Mesendoderm (in vitro differentiated cells): ENCODE results near the gene APOBEC3B.
A peak's percentile ranks its signal among the peaks of the same experiment; 100 is the strongest.

Experiments used
- DNase-seq: peaks from one replicate; pipeline ENCODE4 v3.0.0; 2013
- H2AK5ac ChIP-seq: 2 replicates; pipeline ENCODE4 v1.6.1; 2013; ENCODE audit warnings: low read length, inconsistent platforms
- H2BK120ac ChIP-seq: 2 replicates; pipeline ENCODE4 v1.6.1; 2013; ENCODE audit warnings: low read depth, mild to moderate bottlenecking, low read length, moderate library complexity, mixed read lengths
- H2BK15ac ChIP-seq: replicated peaks from 2 replicates; pipeline ENCODE4 v1.6.1; 2013; ENCODE audit warnings: low read depth, mild to moderate bottlenecking, moderate library complexity
- H2BK5ac ChIP-seq: 2 replicates; pipeline ENCODE4 v1.6.1; 2013; ENCODE audit warnings: low read length, inconsistent platforms
- H3K18ac ChIP-seq: 2 replicates; pipeline ENCODE4 v1.6.1; 2013; ENCODE audit warnings: mild to moderate bottlenecking, low read length, mixed read lengths
- H3K23ac ChIP-seq: one replicate; pipeline ENCODE4 v1.6.1; 2013; ENCODE audit warnings: low read length
- H3K27ac ChIP-seq: 2 replicates; pipeline ENCODE4 v1.5.1; 2013; ENCODE audit warnings: low read depth, mild to moderate bottlenecking, inconsistent platforms, low read length, moderate library complexity
- H3K27me3 ChIP-seq: 2 replicates; pipeline ENCODE4 v1.6.1; 2013; ENCODE audit warnings: low read length, control low read depth, mild to moderate bottlenecking, inconsistent platforms; ENCODE audit not compliant: insufficient read depth, poor library complexity
- H3K36me3 ChIP-seq: 2 replicates; pipeline ENCODE4 v1.6.1; 2013; ENCODE audit warnings: low read length, inconsistent platforms; ENCODE audit not compliant: control insufficient read depth, insufficient read depth
- H3K4ac ChIP-seq: one replicate; pipeline ENCODE4 v1.6.1; 2013; ENCODE audit warnings: low read depth, mild to moderate bottlenecking, low read length, moderate library complexity
- H3K4me1 ChIP-seq: 2 replicates; pipeline ENCODE4 v1.6.1; 2013; ENCODE audit warnings: low read depth, low read length, inconsistent platforms; ENCODE audit not compliant: control insufficient read depth
- H3K4me2 ChIP-seq: 2 replicates; pipeline ENCODE4 v1.6.1; 2013; ENCODE audit warnings: low read length
- H3K4me3 ChIP-seq: 2 replicates; pipeline ENCODE4 v1.5.1; 2013; ENCODE audit warnings: mild to moderate bottlenecking, low read length
- H3K56ac ChIP-seq: one replicate; pipeline ENCODE4 v1.6.1; 2013; ENCODE audit warnings: low read length
- H3K79me1 ChIP-seq: 2 replicates; pipeline ENCODE4 v1.6.1; 2013; ENCODE audit warnings: low read length, inconsistent platforms
- H3K79me2 ChIP-seq: 2 replicates; pipeline ENCODE4 v1.6.1; 2013; ENCODE audit warnings: mild to moderate bottlenecking, low read length; ENCODE audit not compliant: control insufficient read depth, insufficient read depth
- H3K9ac ChIP-seq: 2 replicates; pipeline ENCODE4 v1.6.1; 2013; ENCODE audit warnings: low read length, inconsistent platforms
- H4K5ac ChIP-seq: one replicate; pipeline ENCODE4 v1.6.1; 2013; ENCODE audit warnings: low read length
- H4K8ac ChIP-seq: one replicate; pipeline ENCODE4 v1.6.1; 2013; ENCODE audit warnings: low read depth, mild to moderate bottlenecking, control low read depth, low read length, moderate library complexity
- WGBS: extraction: QIAGEN DNeasy Blood & Tissue Kit; methylation state at CpG from one replicate; pipeline ENCODE4 v1.1.7; 2013; ENCODE audit warnings: low lambda C conversion rate, missing lambda C conversion rate; ENCODE audit not compliant: insufficient coverage; ENCODE audit errors: extremely low coverage; 5-methylcytosine and 5-hydroxymethylcytosine counted together

APOBEC3B gene

GRCh38 chr22:38952281-38952993 lies 29.7 kb upstream of the APOBEC3B start:
- no peaks in the 10 kb centered on the region for H3K79me2 ChIP-seq
- H3K56ac ChIP-seq = no peak overlapping the region
- H2BK5ac ChIP-seq = no peak overlapping the region
- H3K4me3 ChIP-seq = no peak overlapping the region
- no peak overlapping the region for H3K18ac ChIP-seq
- H4K5ac ChIP-seq = no peak overlapping the region
- H3K4me1 ChIP-seq = no peaks in the 10 kb centered on the region
- H3K4ac ChIP-seq = no peak overlapping the region
- no peak overlapping the region for H2AK5ac ChIP-seq
- no peak overlapping the region for H3K23ac ChIP-seq
- no peak overlapping the region for H2BK15ac ChIP-seq
- H3K36me3 ChIP-seq = no peaks in the 10 kb centered on the region
- H3K9ac ChIP-seq = no peak overlapping the region
- H3K27me3 ChIP-seq = no peaks in the 10 kb centered on the region
- H3K4me2 ChIP-seq = no peak overlapping the region
- no peak overlapping the region for H2BK120ac ChIP-seq
- no peak overlapping the region for H3K27ac ChIP-seq
- WGBS = no CpG with 5 or more reads among the region's 12 CpGs
- H4K8ac ChIP-seq = no peak overlapping the region
- H3K79me1 ChIP-seq = no peaks in the 10 kb centered on the region
- no peak for DNase-seq

DNA sequence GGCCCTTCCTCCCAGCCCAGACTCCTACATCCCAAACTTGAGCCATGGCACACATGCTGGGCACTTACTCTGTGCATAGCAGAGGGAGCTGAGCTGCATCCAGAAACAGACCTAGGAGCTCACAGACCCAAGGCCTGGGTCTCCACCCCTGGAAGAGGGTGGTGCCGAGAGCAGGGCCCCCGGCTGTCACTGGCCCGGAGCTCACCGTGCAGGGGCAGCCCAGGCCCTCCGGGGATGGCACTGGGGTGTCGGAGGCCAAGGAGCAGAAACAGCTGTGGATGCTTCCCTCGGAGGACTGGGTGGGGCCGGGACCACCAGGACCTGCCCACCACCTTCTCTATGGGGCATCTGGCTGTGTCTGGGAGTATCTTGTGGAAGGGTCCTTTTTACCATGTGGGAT lies 29.1 kb upstream of the APOBEC3B start:
- Histone ChIP-seq H3K23ac (no peak overlapping the region), H4K8ac (no peak overlapping the region), H3K56ac (no peak overlapping the region), H3K79me1 (no peaks in the 10 kb centered on the region), H4K5ac (no peak overlapping the region), H2BK120ac (no peak overlapping the region), H3K79me2 (no peaks in the 10 kb centered on the region), H3K4me3 (no peak overlapping the region), H3K4me1 (no peaks in the 10 kb centered on the region), H3K4ac (no peak overlapping the region), H3K27me3 (no peaks in the 10 kb centered on the region), H3K36me3 (no peaks in the 10 kb centered on the region), H3K18ac (no peak overlapping the region), H3K27ac (no peak overlapping the region), H2BK15ac (no peak overlapping the region), H2AK5ac (no peak overlapping the region), H3K9ac (no peak overlapping the region), H2BK5ac (no peak overlapping the region), H3K4me2 (no peak overlapping the region)
- DNase-seq = no peak
- WGBS = no CpG with 5 or more reads among the region's 8 CpGs

GRCh38 chr22:38953577-38954413 lies 28.4 kb upstream of the APOBEC3B start:
- Histone ChIP-seq H3K36me3 (no peaks in the 10 kb centered on the region), H3K4ac (no peak overlapping the region), H3K4me2 (no peak overlapping the region), H3K9ac (no peak overlapping the region), H3K27me3 (no peaks in the 10 kb centered on the region), H3K27ac (no peak overlapping the region), H3K56ac (no peak overlapping the region), H3K18ac (no peak overlapping the region), H3K4me1 (no peaks in the 10 kb centered on the region), H3K79me1 (no peaks in the 10 kb centered on the region), H2BK15ac (no peak overlapping the region), H2BK120ac (no peak overlapping the region), H4K8ac (no peak overlapping the region), H4K5ac (no peak overlapping the region), H3K4me3 (no peak overlapping the region), H3K23ac (no peak overlapping the region), H2AK5ac (no peak overlapping the region), H3K79me2 (no peaks in the 10 kb centered on the region), H2BK5ac (no peak overlapping the region)
- no CpG with 5 or more reads among the region's 15 CpGs for WGBS
- no peak for DNase-seq

- Histone ChIP-seq H3K56ac (no peak overlapping the region), H3K18ac (no peak overlapping the region), H2BK15ac (no peak overlapping the region), H3K27ac (no peak overlapping the region), H2BK5ac (no peak overlapping the region), H3K79me2 (no peaks in the 10 kb centered on the region), H3K4ac (no peak overlapping the region), H4K8ac (no peak overlapping the region), H3K23ac (no peak overlapping the region), H3K79me1 (no peaks in the 10 kb centered on the region), H3K27me3 (no peaks in the 10 kb centered on the region), H3K4me3 (no peak overlapping the region), H3K4me1 (no peaks in the 10 kb centered on the region), H2BK120ac (no peak overlapping the region), H3K36me3 (no peaks in the 10 kb centered on the region), H3K9ac (no peak overlapping the region), H4K5ac (no peak overlapping the region), H3K4me2 (no peak overlapping the region), H2AK5ac (no peak overlapping the region)
- no peak for DNase-seq
- whole genome bisulfite sequencing = no CpG with 5 or more reads among the region's 13 CpGs
These were observed 27.6 kb upstream of the APOBEC3B start for GRCh38 chr22:38954414-38955043.

DNA sequence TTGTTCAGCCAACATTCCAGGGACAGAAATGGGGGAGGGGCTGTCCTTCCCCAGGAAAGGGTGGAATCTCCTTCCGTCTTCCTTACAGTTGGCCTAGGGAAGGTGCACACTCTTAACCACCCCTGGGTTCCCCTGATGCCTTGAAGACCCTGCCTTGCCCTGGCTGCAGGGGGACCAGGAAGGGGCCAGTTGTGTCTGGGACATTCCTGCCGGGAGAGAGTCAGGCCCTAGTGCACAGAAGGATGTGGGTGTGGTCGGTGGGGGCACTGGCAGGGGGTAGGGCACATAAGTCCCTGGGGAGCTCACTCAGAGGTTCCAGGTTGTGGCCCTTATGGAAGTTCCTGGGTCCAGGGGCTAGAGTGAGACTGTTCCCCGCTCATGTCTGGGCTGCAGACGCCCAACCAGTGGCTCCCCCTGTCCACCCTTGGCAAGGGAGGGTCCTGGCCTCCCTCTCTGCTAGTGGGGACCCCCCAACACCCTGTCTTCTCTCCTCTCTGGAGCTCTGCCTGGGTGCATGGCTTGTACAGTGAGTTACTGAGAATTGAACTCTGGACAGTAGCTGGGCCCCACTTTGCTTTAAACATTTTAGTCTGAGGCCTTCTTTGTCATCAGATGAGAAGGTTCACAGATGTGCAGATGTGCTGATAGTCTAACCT lies 26.8 kb upstream of the APOBEC3B start:
- Histone ChIP-seq H3K27ac (no peak overlapping the region), H2AK5ac (no peak overlapping the region), H3K4ac (no peak overlapping the region), H3K4me3 (no peak overlapping the region), H2BK15ac (no peak overlapping the region), H3K9ac (no peak overlapping the region), H2BK120ac (no peak overlapping the region), H3K27me3 (no peaks in the 10 kb centered on the region), H3K36me3 (no peaks in the 10 kb centered on the region), H3K4me1 (no peaks in the 10 kb centered on the region), H3K23ac (no peak overlapping the region), H3K79me2 (no peaks in the 10 kb centered on the region), H2BK5ac (no peak overlapping the region), H4K8ac (no peak overlapping the region), H3K18ac (no peak overlapping the region), H3K56ac (peak overlapping the region; percentile 5), H3K4me2 (no peak overlapping the region), H4K5ac (no peak overlapping the region), H3K79me1 (no peaks in the 10 kb centered on the region)
- DNase-seq = no peak
- no CpG with 5 or more reads among the region's 5 CpGs for WGBS
